ENCODE measurements around the gene SH2D4B.
A peak's percentile ranks its signal among the peaks of the same experiment; 100 is the strongest.

The SH2D4B gene

DNA sequence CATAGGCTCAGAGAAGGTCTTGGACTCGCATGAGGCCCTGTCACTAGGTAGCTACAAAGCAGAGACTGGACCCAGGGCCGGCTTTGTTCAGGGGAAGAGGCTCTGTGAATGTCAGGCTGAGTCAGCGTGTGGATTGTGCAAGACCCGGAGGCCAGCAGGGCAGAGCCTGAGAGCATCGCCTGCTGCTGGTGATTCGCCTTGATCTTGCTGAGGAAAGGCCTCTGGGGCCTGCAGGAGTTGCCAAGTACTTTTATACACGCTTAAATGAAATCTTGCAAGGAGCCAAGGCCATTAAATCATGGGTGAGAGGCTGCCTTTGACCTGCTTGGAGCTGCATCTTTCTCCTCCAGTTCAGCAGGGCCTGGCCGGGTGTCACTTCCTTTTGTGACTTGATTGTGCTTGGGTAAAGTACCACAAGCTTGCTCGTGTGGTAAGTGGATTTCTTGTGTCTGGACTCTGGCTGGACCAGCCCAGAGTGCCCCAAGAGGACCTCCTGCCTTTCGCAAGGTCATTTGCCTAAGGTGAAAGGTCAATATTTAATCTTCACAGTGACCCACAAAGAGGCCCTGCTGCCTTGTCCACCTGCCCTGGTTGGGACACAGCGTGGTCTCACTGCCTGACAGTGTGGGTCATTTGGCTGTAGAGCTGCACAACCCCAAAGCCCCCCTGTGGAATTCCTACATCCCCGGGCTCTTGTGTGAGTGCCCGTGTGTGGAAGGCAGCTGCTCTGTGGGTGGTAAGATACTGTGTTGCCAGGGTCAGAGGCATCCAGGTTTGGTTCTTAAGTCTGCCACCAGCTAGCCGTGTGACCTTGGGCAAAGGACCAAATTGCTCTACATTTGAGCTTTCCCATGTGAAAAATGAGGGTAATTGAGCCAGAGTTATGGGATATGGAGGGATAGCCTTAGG is 38.6 kb upstream of the SH2D4B start:
- H3K27me3 ChIP-seq (ENCODE audit: insufficient read depth, low read length): no peaks in the 10 kb centered on the region
- H3K9ac ChIP-seq (ENCODE audit: low read depth, low read length): no peak overlapping the region
- peaks cover 14% of the 10 kb centered on the region for H3K36me3 ChIP-seq (ENCODE audit: insufficient read depth, low read depth, low read length)
- H3K27ac ChIP-seq (ENCODE audit: low read length): no peak overlapping the region
- H3K9me3 ChIP-seq (ENCODE audit: insufficient read depth, low read depth, low read length): no peaks in the 10 kb centered on the region
- H3K4me1 ChIP-seq (ENCODE audit: insufficient read depth, low read length): peaks cover 22% of the 10 kb centered on the region
- H3K4me3 ChIP-seq (ENCODE audit: low read length): no peak overlapping the region

DNA sequence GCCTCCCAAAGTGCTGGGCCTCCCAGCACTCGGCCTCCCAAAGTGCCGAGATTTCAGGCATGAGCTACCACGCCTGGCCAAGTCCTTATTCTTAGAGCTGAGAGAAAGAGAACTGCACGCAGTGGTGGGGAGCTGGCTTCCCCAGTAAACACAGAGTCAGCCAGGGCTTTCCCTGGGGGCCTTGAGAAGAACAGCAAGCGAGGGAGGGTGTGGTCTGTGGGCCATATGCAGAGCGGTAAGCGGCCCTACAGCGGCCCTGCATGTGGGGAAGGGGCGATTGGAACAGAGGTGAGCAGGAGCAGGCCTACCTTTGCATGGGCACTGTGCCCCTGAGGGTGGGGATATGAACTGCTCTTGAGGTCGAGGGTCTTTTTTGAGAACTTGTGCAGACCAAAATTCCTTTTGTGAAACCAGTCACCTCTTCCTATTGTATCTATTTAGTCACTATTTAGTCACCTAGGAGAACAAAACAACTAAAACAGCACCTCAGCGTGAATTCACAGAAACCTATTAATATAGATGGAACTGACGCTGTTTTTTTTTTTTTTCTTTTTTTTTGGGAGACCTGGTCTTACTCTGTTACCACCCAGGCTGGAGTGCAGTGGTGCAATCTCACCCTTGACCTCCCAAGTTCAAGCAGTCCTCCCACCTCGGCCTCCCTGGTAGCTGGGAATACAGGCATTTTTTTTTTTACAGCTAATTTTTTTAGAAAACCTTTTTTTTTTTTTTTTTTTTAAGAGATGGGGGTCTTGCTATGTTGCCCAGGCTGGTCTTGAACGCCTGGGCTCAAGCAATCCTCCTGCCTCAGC is 36.9 kb upstream of the SH2D4B start:
- Histone ChIP-seq H3K9ac (ENCODE audit: low read depth, low read length) (no peak overlapping the region), H3K36me3 (ENCODE audit: insufficient read depth, low read depth, low read length) (no peaks in the 10 kb centered on the region), H3K27me3 (ENCODE audit: insufficient read depth, low read length) (no peaks in the 10 kb centered on the region), H3K4me1 (ENCODE audit: insufficient read depth, low read length) (peaks cover 31% of the 10 kb centered on the region), H3K4me3 (ENCODE audit: low read length) (no peak overlapping the region), H3K27ac (ENCODE audit: low read length) (no peak overlapping the region), H3K9me3 (ENCODE audit: insufficient read depth, low read depth, low read length) (no peaks in the 10 kb centered on the region)

DNA sequence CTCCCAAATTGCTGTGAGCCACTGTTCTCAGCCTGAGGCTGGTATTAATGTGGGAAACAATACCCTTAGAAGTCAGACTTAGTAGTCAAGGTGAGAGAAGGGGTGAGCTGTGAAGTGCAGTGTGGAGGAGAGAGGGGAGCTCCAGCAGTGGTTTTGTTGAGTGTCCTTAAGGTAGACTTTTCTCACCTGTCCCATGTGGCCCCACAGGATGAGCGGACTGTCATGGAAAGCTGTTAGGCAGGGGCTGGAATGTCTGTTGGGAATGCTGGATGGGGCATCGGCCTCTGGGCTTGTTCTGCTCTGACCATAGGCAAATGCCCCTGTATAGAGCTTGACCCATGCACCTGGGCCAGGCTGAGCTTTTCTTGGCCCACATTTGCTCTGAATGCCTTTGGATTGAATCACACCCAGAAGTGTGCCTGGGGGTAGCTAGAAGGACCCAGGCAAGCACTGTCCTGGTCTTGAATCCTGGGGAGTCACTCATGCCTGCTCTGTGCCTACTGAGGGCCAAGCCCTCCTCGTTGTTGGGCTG is 36.3 kb upstream of the SH2D4B start:
- no peaks in the 10 kb centered on the region for H3K36me3 ChIP-seq (ENCODE audit: insufficient read depth, low read depth, low read length)
- H3K9ac ChIP-seq (ENCODE audit: low read depth, low read length): no peak overlapping the region
- no peak overlapping the region for H3K27ac ChIP-seq (ENCODE audit: low read length)
- peaks cover 31% of the 10 kb centered on the region for H3K4me1 ChIP-seq (ENCODE audit: insufficient read depth, low read length)
- no peak overlapping the region for H3K4me3 ChIP-seq (ENCODE audit: low read length)
- H3K9me3 ChIP-seq (ENCODE audit: insufficient read depth, low read depth, low read length): no peaks in the 10 kb centered on the region
- H3K27me3 ChIP-seq (ENCODE audit: insufficient read depth, low read length): no peaks in the 10 kb centered on the region

DNA sequence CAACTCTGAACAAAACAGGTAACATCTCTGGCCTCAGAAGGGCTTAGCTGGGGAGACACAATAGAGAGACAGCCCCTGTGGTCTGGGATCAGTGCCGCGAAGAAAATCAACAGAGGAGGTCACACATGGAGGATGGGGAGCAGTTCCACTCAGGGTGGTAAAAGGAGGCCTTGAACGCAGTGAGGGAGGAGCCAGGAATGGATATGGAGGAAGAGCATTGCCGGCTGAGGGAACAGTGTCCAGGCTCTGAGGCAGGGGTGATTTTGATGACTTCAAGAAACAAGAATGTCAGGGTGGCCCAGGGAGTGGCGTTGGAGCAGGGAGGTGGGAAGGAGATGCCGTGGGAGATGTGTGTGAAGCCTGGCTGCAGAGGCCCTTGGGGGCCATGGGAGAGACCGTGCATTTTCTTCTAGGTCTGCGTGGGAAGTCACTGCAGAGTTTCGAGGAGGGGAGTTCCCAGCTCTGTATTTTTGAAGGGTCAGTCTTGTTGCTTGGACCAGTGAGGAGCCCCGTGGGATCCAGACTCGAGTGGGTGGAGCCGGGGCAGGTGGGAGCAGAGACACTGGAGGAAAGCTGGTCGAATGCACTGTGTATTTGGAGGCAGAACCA is 35.7 kb upstream of the SH2D4B start:
- Histone ChIP-seq H3K36me3 (ENCODE audit: insufficient read depth, low read depth, low read length) (no peaks in the 10 kb centered on the region), H3K27me3 (ENCODE audit: insufficient read depth, low read length) (no peaks in the 10 kb centered on the region), H3K9me3 (ENCODE audit: insufficient read depth, low read depth, low read length) (no peaks in the 10 kb centered on the region), H3K27ac (ENCODE audit: low read length) (no peak overlapping the region), H3K4me1 (ENCODE audit: insufficient read depth, low read length) (peaks cover 31% of the 10 kb centered on the region), H3K9ac (ENCODE audit: low read depth, low read length) (no peak overlapping the region), H3K4me3 (ENCODE audit: low read length) (no peak overlapping the region)

DNA sequence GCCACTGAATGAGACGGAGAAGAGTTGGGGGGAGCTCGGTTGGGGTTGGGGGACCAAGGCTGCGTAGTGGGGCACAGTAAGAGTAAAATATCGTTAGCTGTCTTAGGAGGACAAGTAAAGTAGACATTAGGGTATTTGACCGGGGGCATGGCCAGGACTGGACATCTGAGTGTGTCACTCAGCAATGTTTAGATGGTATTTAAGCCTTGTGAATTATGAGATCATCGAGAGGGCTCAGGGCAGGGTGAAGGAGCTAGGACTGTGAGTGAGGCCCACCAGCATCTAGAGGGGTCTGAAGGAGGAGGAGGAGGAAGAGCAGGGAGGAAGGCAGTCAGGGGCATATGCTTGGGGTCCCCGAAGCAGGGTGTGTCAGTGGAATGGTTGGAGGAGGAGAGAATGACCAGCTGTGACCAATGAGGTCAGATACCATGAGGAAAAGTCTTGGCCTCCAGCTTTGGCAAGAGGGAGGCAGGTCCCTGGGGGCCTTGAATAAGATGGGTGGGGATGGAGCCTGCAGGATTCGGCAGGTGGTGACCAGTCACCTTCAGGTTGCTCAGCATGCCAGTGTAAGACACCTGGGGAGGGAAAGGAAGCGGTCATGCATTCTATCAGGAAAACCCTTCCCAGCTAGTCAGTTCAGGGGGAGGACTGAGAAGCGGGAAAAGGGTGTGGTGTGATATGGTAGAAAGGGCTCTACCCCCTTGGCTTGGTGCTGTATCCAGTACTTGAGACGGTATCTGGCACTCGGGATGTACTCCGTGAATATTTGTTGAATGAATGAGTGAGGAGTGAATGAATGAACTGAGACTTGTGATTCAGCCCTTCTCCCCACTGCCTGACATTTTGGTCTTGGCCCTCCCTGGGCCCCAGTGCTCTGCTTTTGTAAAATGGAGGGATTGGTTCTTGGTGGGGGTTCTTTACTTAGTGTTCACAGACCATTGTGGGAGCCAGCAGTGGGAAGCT is 34.8 kb upstream of the SH2D4B start:
- H3K36me3 ChIP-seq (ENCODE audit: insufficient read depth, low read depth, low read length): no peaks in the 10 kb centered on the region
- no peak overlapping the region for H3K27ac ChIP-seq (ENCODE audit: low read length)
- H3K4me3 ChIP-seq (ENCODE audit: low read length): no peak overlapping the region
- peaks cover 31% of the 10 kb centered on the region for H3K4me1 ChIP-seq (ENCODE audit: insufficient read depth, low read length)
- H3K9me3 ChIP-seq (ENCODE audit: insufficient read depth, low read depth, low read length): no peaks in the 10 kb centered on the region
- no peak overlapping the region for H3K9ac ChIP-seq (ENCODE audit: low read depth, low read length)
- H3K27me3 ChIP-seq (ENCODE audit: insufficient read depth, low read length): no peaks in the 10 kb centered on the region

DNA sequence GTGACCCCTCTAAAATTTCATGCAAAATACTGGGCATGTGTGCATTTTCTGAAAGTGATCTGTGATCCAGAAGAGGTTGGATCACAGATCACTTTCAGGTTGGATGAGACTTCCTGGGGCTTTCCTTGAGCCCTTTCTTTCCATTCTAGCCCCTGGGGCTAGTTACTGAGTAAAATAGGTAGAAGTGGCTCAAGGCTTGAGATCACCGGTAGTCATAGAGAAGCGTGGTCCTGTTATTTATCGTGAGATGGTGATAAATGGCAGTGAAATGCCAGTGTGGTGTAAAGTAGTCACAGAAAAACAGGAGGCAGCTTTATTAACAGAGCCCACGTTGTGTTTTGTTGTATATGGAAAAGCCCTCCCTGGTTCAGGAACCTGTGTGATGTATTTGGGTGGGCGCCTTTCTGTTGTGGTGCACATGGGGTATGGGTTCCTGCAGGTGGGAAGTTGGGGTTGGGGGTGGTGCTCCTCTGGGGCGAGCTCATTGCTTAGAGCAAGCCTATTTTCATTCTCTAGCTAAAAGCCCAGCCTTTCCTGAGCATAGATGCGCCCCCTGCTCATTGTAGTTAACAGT is 34.0 kb upstream of the SH2D4B start:
- H3K36me3 ChIP-seq (ENCODE audit: insufficient read depth, low read depth, low read length): peaks cover 3% of the 10 kb centered on the region; the same call in 1 of the 2 replicates
- H3K9me3 ChIP-seq (ENCODE audit: insufficient read depth, low read depth, low read length): no peaks in the 10 kb centered on the region
- H3K27me3 ChIP-seq (ENCODE audit: insufficient read depth, low read length): no peaks in the 10 kb centered on the region
- no peak overlapping the region for H3K4me3 ChIP-seq (ENCODE audit: low read length)
- H3K27ac ChIP-seq (ENCODE audit: low read length): no peak overlapping the region
- no peak overlapping the region for H3K9ac ChIP-seq (ENCODE audit: low read depth, low read length)
- H3K4me1 ChIP-seq (ENCODE audit: insufficient read depth, low read length): peaks cover 26% of the 10 kb centered on the region

DNA sequence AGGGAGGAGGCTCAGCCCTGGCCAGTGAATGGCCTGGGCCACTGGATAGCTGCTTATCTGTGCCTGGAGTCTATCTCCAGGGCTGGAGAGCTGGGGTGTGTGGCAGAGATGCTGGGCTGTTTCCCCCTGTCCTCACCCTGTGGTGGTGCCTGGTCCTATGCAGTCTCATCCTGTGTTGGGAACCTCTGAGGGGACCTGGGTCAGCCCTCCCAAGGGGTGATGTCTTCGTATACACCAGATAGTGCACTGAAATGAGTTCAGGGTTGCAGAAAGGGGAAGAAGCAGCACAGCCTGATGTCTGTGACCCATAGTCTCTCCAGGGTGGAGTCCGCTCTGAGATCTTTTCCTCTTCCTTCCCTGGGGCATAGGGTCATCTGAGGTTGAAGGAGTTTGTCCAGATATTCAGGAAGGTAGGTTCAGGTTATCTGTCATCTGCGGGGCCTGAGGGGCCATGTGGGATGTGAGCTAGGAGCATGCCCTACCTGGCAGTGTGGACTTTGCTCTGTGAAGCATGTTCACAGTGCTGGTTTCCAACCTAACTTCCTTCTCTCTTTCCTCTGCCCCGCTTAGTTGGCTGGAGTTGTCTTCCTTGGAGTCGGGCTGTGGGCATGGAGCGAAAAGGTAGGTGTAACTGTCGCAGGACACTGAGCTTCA is 33.4 kb upstream of the SH2D4B start:
- Histone ChIP-seq H3K27me3 (ENCODE audit: insufficient read depth, low read length) (no peaks in the 10 kb centered on the region), H3K9me3 (ENCODE audit: insufficient read depth, low read depth, low read length) (no peaks in the 10 kb centered on the region), H3K27ac (ENCODE audit: low read length) (no peak overlapping the region), H3K4me1 (ENCODE audit: insufficient read depth, low read length) (peaks cover 22% of the 10 kb centered on the region), H3K36me3 (ENCODE audit: insufficient read depth, low read depth, low read length) (peaks cover 9% of the 10 kb centered on the region; the same call in 1 of the 2 replicates), H3K9ac (ENCODE audit: low read depth, low read length) (no peak overlapping the region), H3K4me3 (ENCODE audit: low read length) (no peak overlapping the region)

DNA sequence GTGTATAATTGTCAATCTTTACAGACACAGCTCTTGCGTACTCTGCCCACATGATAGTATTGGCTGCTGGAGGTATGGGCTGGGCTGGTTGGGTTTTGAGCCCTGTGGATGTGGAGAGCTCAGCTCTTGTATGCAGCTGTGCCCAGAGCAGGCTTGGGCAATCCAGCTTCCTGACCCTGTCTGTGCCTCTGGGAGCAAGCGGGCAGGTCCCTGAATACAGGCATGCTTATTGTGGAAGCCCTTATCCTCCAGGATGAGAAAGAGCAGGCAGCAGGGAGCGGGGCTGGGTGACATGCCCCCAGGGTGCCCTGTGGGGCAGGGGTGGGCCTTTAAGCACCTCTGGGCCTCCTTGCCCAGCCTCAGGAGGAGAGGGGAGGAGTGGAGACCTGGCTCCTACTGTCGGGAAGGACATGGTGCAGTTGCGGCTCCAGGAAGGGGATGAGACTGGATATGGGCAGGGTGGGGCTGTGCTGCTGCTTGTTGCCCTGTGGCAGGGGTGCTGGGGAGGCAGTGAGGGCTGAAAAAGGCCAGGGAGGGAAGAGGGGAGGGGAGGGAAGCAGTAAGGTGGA is 32.7 kb upstream of the SH2D4B start:
- H3K9me3 ChIP-seq (ENCODE audit: insufficient read depth, low read depth, low read length): no peaks in the 10 kb centered on the region
- no peaks in the 10 kb centered on the region for H3K27me3 ChIP-seq (ENCODE audit: insufficient read depth, low read length)
- H3K27ac ChIP-seq (ENCODE audit: low read length): no peak overlapping the region
- H3K9ac ChIP-seq (ENCODE audit: low read depth, low read length): 0 out of 2 replicates have a peak overlapping the region, but pooled peaks have one; percentile 22
- no peak overlapping the region for H3K4me3 ChIP-seq (ENCODE audit: low read length)
- H3K4me1 ChIP-seq (ENCODE audit: insufficient read depth, low read length): peaks cover 22% of the 10 kb centered on the region
- H3K36me3 ChIP-seq (ENCODE audit: insufficient read depth, low read depth, low read length): peaks cover 13% of the 10 kb centered on the region; the same call in 1 of the 2 replicates

DNA sequence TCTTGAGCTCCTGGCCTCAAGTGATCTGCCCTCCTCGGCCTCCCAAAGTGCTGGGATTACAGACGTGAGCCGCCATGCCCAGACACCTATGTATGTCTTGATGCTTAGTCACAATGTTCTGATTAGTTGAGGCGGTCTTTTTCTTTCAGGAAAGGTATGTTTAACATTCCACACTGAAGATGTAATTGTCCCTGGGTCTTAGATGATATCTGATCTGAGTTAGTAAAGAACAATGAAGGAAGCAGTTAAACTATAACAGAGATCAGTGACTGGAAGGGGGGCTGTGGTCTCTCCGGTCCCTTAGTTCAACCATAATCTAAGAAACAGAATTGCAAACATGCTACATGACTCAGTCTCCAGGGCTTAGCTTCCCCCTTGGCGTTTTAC is 31.5 kb upstream of the SH2D4B start:
- no peak overlapping the region for H3K27ac ChIP-seq (ENCODE audit: low read length)
- peaks cover 22% of the 10 kb centered on the region for H3K4me1 ChIP-seq (ENCODE audit: insufficient read depth, low read length)
- peaks cover 16% of the 10 kb centered on the region; the same call in 1 of the 2 replicates for H3K36me3 ChIP-seq (ENCODE audit: insufficient read depth, low read depth, low read length)
- H3K4me3 ChIP-seq (ENCODE audit: low read length): no peak overlapping the region
- H3K27me3 ChIP-seq (ENCODE audit: insufficient read depth, low read length): no peaks in the 10 kb centered on the region
- no peaks in the 10 kb centered on the region for H3K9me3 ChIP-seq (ENCODE audit: insufficient read depth, low read depth, low read length)
- no peak overlapping the region for H3K9ac ChIP-seq (ENCODE audit: low read depth, low read length)

Measured in iPS-20b (cell line).